ENCODE measurements around the gene IFIT1B.

IFIT1B gene

DNA sequence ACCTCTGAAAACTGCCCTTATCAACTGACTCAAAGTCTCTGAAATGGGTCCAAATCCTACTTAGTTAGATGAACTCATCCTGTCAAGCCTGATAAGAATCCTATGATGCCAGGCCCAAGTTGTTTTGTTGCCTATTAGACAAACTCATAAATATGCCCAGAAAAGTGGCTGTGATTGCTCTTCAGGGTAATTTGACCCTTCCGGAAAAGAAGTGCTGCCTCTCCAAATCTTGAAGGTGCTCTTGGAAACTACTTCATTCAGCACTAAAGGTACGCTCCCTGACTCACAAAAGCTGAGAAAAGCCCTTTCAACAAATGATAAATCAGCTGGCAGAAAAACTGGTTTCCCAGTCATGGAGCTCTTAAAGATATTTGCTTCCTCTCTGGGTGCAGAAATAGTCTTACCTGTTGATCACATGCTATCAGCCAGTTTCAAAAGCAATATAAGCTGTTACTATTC lies 43.2 kb downstream of the IFIT1B start:
- H3K9me3 ChIP-seq (ENCODE audit: insufficient read depth, low read depth, low read length) = no peaks in the 10 kb centered on the region
- H2BK120ac ChIP-seq (ENCODE audit: insufficient read depth, low read length, poor library complexity) = no peak overlapping the region
- H4K8ac ChIP-seq (ENCODE audit: low read depth, low read length) = no peak overlapping the region
- no peaks in the 10 kb centered on the region for H3K79me2 ChIP-seq (ENCODE audit: control insufficient read depth, insufficient read depth, low read length, poor library complexity)
- H3K9ac ChIP-seq (ENCODE audit: low read length) = no peak overlapping the region
- H2AFZ ChIP-seq (ENCODE audit: insufficient read depth, low read length, poor library complexity) = no peak overlapping the region
- no peak overlapping the region for H3K4me2 ChIP-seq (ENCODE audit: low read length)
- no peak overlapping the region for H3K4me3 ChIP-seq (ENCODE audit: low read depth, low read length)
- H3K18ac ChIP-seq (ENCODE audit: low read length) = no peak overlapping the region
- H2BK5ac ChIP-seq (ENCODE audit: low read depth, low read length, poor library complexity) = no peak overlapping the region
- no peaks in the 10 kb centered on the region for H3K36me3 ChIP-seq (ENCODE audit: control insufficient read depth in 1 of 2, insufficient read depth in 2 of 2, low read length in 2 of 2)
- H2AK5ac ChIP-seq (ENCODE audit: low read length) = no peak overlapping the region
- no peak overlapping the region for H4K12ac ChIP-seq (ENCODE audit: low read depth, low read length)
- H3K23ac ChIP-seq (ENCODE audit: low read length) = no peak overlapping the region
- H3K27ac ChIP-seq (ENCODE audit: low read depth, low read length) = no peak overlapping the region
- H3K14ac ChIP-seq (ENCODE audit: low read length) = no peak overlapping the region
- no peak overlapping the region for H2BK12ac ChIP-seq (ENCODE audit: low read length)
- no peaks in the 10 kb centered on the region for H3K27me3 ChIP-seq (ENCODE audit: insufficient read depth, low read length)
- H4K91ac ChIP-seq (ENCODE audit: low read depth, low read length) = no peak overlapping the region
- H3K4me1 ChIP-seq (ENCODE audit: control insufficient read depth in 1 of 2, insufficient read depth in 2 of 2, low read length in 2 of 2) = no peaks in the 10 kb centered on the region
- no CpG with 5 or more reads among the region's 2 CpGs for WGBS (ENCODE audit: extremely low coverage, insufficient coverage, insufficient read length)
- H3K4ac ChIP-seq (ENCODE audit: low read depth, low read length) = no peak overlapping the region
- DNase-seq = no peak
- no peaks in the 10 kb centered on the region for H3K79me1 ChIP-seq (ENCODE audit: low read length)

- H3K18ac ChIP-seq (ENCODE audit: low read length) = no peak overlapping the region
- no peak overlapping the region for H3K4me3 ChIP-seq (ENCODE audit: low read depth, low read length)
- H3K27ac ChIP-seq (ENCODE audit: low read depth, low read length) = no peak overlapping the region
- H2BK5ac ChIP-seq (ENCODE audit: low read depth, low read length, poor library complexity) = no peak overlapping the region
- H2BK120ac ChIP-seq (ENCODE audit: insufficient read depth, low read length, poor library complexity) = no peak overlapping the region
- H3K23ac ChIP-seq (ENCODE audit: low read length) = no peak overlapping the region
- H2AFZ ChIP-seq (ENCODE audit: insufficient read depth, low read length, poor library complexity) = no peak overlapping the region
- H3K4me2 ChIP-seq (ENCODE audit: low read length) = no peak overlapping the region
- no peak overlapping the region for H4K8ac ChIP-seq (ENCODE audit: low read depth, low read length)
- WGBS (ENCODE audit: extremely low coverage, insufficient coverage, insufficient read length) = no CpG with 5 or more reads among the region's 5 CpGs
- no peak overlapping the region for H2AK5ac ChIP-seq (ENCODE audit: low read length)
- H4K91ac ChIP-seq (ENCODE audit: low read depth, low read length) = no peak overlapping the region
- H3K9ac ChIP-seq (ENCODE audit: low read length) = no peak overlapping the region
- no peak overlapping the region for H4K12ac ChIP-seq (ENCODE audit: low read depth, low read length)
- H3K4me1 ChIP-seq (ENCODE audit: control insufficient read depth in 1 of 2, insufficient read depth in 2 of 2, low read length in 2 of 2) = no peaks in the 10 kb centered on the region
- H3K14ac ChIP-seq (ENCODE audit: low read length) = no peak overlapping the region
- H3K79me2 ChIP-seq (ENCODE audit: control insufficient read depth, insufficient read depth, low read length, poor library complexity) = no peaks in the 10 kb centered on the region
- H3K4ac ChIP-seq (ENCODE audit: low read depth, low read length) = no peak overlapping the region
- no peaks in the 10 kb centered on the region for H3K9me3 ChIP-seq (ENCODE audit: insufficient read depth, low read depth, low read length)
- H3K79me1 ChIP-seq (ENCODE audit: low read length) = no peaks in the 10 kb centered on the region
- H2BK12ac ChIP-seq (ENCODE audit: low read length) = no peak overlapping the region
- H3K27me3 ChIP-seq (ENCODE audit: insufficient read depth, low read length) = no peaks in the 10 kb centered on the region
- no peaks in the 10 kb centered on the region for H3K36me3 ChIP-seq (ENCODE audit: control insufficient read depth in 1 of 2, insufficient read depth in 2 of 2, low read length in 2 of 2)
- DNase-seq = no peak
Observed at GRCh38 chr10:89425000-89425399, 47.1 kb downstream of the IFIT1B start.

DNA sequence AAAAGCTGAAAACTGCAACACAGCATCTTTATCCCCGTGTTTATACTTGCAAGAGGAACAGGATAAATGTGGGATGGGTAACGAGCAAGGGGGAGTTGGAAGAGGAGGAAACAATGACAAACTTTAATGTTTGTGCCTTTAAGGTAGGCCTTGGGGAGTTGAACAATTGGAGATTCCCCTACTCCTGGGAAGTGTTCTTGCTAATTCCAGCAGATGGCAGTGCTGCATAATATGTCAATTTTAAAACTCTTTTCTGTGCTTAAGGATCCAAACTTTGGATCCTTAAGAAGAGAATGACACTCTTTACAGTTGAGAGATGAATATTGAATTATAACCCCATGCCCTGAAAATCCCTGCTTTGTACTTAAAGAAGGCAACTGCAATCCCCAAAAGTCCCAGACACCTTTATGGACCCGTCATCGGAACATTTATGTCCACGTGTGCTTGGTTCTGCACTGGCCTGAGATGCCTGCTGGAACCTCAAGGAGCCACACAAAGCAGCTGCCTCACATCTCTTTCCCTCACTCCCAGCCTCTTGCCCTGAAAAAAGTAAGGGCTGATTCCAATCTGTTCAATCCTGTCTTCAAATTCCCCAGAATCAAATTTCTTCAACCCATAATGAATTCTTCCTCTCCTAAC lies 48.5 kb downstream of the IFIT1B start:
- Histone ChIP-seq H3K4me1 (ENCODE audit: control insufficient read depth in 1 of 2, insufficient read depth in 2 of 2, low read length in 2 of 2) (no peaks in the 10 kb centered on the region), H3K27me3 (ENCODE audit: insufficient read depth, low read length) (no peaks in the 10 kb centered on the region), H3K9me3 (ENCODE audit: insufficient read depth, low read depth, low read length) (no peaks in the 10 kb centered on the region), H3K18ac (ENCODE audit: low read length) (no peak overlapping the region), H3K4ac (ENCODE audit: low read depth, low read length) (no peak overlapping the region), H3K79me2 (ENCODE audit: control insufficient read depth, insufficient read depth, low read length, poor library complexity) (no peaks in the 10 kb centered on the region), H3K27ac (ENCODE audit: low read depth, low read length) (no peak overlapping the region), H3K4me3 (ENCODE audit: low read depth, low read length) (no peak overlapping the region), H4K12ac (ENCODE audit: low read depth, low read length) (no peak overlapping the region), H3K79me1 (ENCODE audit: low read length) (no peaks in the 10 kb centered on the region), H3K14ac (ENCODE audit: low read length) (no peak overlapping the region), H4K8ac (ENCODE audit: low read depth, low read length) (no peak overlapping the region), H3K36me3 (ENCODE audit: control insufficient read depth in 1 of 2, insufficient read depth in 2 of 2, low read length in 2 of 2) (no peaks in the 10 kb centered on the region), H4K91ac (ENCODE audit: low read depth, low read length) (no peak overlapping the region), H2AK5ac (ENCODE audit: low read length) (no peak overlapping the region), H2BK12ac (ENCODE audit: low read length) (no peak overlapping the region), H2BK120ac (ENCODE audit: insufficient read depth, low read length, poor library complexity) (no peak overlapping the region), H2BK5ac (ENCODE audit: low read depth, low read length, poor library complexity) (no peak overlapping the region), H3K23ac (ENCODE audit: low read length) (no peak overlapping the region), H3K9ac (ENCODE audit: low read length) (no peak overlapping the region), H2AFZ (ENCODE audit: insufficient read depth, low read length, poor library complexity) (no peak overlapping the region), H3K4me2 (ENCODE audit: low read length) (no peak overlapping the region)
- WGBS (ENCODE audit: extremely low coverage, insufficient coverage, insufficient read length) = no CpG with 5 or more reads among the region's 5 CpGs
- DNase-seq = peak; percentile 8 to 81

DNA sequence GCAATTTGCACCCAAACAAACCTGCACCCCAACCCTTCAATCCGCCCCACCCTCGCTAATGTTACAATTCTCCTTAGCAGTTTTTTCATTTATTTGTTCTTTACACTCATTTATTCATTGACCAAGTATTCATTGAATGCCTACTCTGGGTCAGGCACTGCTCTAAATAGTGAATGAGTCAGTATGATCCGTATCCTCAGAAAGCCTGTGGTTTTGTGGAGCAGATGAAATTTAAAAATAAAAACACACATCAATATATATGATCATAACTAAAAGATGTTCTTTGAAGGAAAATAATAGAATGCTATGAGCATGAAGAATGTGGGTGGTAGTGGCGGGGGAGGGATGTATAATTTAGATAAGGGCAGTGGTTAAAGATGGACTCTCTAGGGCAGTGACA lies 49.8 kb downstream of the IFIT1B start:
- no peak overlapping the region for H3K18ac ChIP-seq (ENCODE audit: low read length)
- WGBS (ENCODE audit: extremely low coverage, insufficient coverage, insufficient read length) = no CpG with 5 or more reads among the region's 4 CpGs

More for the DNA sequence above, 49.8 kb downstream of the IFIT1B start:
- Histone ChIP-seq H3K27ac (ENCODE audit: low read depth, low read length) (no peak overlapping the region), H3K9ac (ENCODE audit: low read length) (no peak overlapping the region), H3K4me3 (ENCODE audit: low read depth, low read length) (no peak overlapping the region), H3K79me1 (ENCODE audit: low read length) (no peaks in the 10 kb centered on the region), H4K91ac (ENCODE audit: low read depth, low read length) (no peak overlapping the region), H2AK5ac (ENCODE audit: low read length) (no peak overlapping the region), H4K12ac (ENCODE audit: low read depth, low read length) (no peak overlapping the region), H2BK120ac (ENCODE audit: insufficient read depth, low read length, poor library complexity) (no peak overlapping the region), H3K27me3 (ENCODE audit: insufficient read depth, low read length) (no peaks in the 10 kb centered on the region), H3K4ac (ENCODE audit: low read depth, low read length) (no peak overlapping the region), H3K23ac (ENCODE audit: low read length) (no peak overlapping the region), H3K4me1 (ENCODE audit: control insufficient read depth in 1 of 2, insufficient read depth in 2 of 2, low read length in 2 of 2) (no peaks in the 10 kb centered on the region), H3K4me2 (ENCODE audit: low read length) (no peak overlapping the region), H3K79me2 (ENCODE audit: control insufficient read depth, insufficient read depth, low read length, poor library complexity) (no peaks in the 10 kb centered on the region), H2AFZ (ENCODE audit: insufficient read depth, low read length, poor library complexity) (no peak overlapping the region), H2BK12ac (ENCODE audit: low read length) (no peak overlapping the region), H3K36me3 (ENCODE audit: control insufficient read depth in 1 of 2, insufficient read depth in 2 of 2, low read length in 2 of 2) (no peaks in the 10 kb centered on the region), H3K14ac (ENCODE audit: low read length) (no peak overlapping the region), H4K8ac (ENCODE audit: low read depth, low read length) (no peak overlapping the region), H2BK5ac (ENCODE audit: low read depth, low read length, poor library complexity) (no peak overlapping the region), H3K9me3 (ENCODE audit: insufficient read depth, low read depth, low read length) (no peaks in the 10 kb centered on the region)
- DNase-seq = no peak

All from trophoblast cell (in vitro differentiated cells and primary cell).